GM10266 (cell line): ENCODE results near the gene SLX4IP.

Experiments used
- DNase-seq: peaks from one replicate; pipeline ENCODE4 v3.0.0; 2012; ENCODE audit errors: extremely low spot score
- CTCF ChIP-seq: IDR thresholded peaks from 2 replicates; pipeline ENCODE4 v1.5.1; 2012; ENCODE audit warnings: mild to moderate bottlenecking, low read depth; ENCODE audit not compliant: control insufficient read depth, insufficient read depth; ENCODE audit errors: missing control alignments

The SLX4IP gene

GRCh38 chr20:10572853-10573252 is 137.7 kb downstream of the SLX4IP start:
- no peak for TF ChIP-seq CTCF
- DNase-seq = no peak

GRCh38 chr20:10573273-10573950 is 138.3 kb downstream of the SLX4IP start:
- no peak for TF ChIP-seq CTCF
- no peak for DNase-seq

GRCh38 chr20:10573951-10574339 is 138.8 kb downstream of the SLX4IP start:
- no peak for TF ChIP-seq CTCF

GRCh38 chr20:10576411-10577090 is 141.4 kb downstream of the SLX4IP start:
- TF ChIP-seq CTCF = no peak
- DNase-seq = no peak

More at GRCh38 chr20:10573951-10574339, 138.8 kb downstream of the SLX4IP start:
- no peak for DNase-seq

- DNase-seq = no peak
- no peak for TF ChIP-seq CTCF
Measured at GRCh38 chr20:10577648-10578047, 142.5 kb downstream of the SLX4IP start.

- no peak for DNase-seq
- TF ChIP-seq CTCF = no peak
Measured at GRCh38 chr20:10578607-10579006, 143.5 kb downstream of the SLX4IP start.

- no peak for DNase-seq
- TF ChIP-seq CTCF = no peak
Measured at GRCh38 chr20:10579942-10580341, 144.8 kb downstream of the SLX4IP start.
